Pancreas (tissue), 10 donors: ENCODE results near the gene ELF4. TPM values are rescaled to one million over a fixed set of nuclear protein-coding genes. Genes with fewer than 3 reads are reported as not detected.

Experiments used
- ATAC-seq, 4 donors: fragments of 200-7000 bp; cut with Tn5 transposase; one replicate each; pipeline versions ENCODE4 v1.8.0 to v1.9.1; 2020; ENCODE audit warnings: mild to moderate bottlenecking in 4 of 4, moderate library complexity in 4 of 4
- DNase-seq, 6 donors: peaks; one replicate each; pipeline ENCODE4 v3.0.0-alpha.2; 2020
- FAIRE-seq: peaks from 2 replicates; lab custom pipeline; 2012; peaks lifted over from hg19 to GRCh38; lab: Jason Lieb, UNC
- H3K27ac ChIP-seq, 4 donors: fragments of 200-600 bp; sonication (generic); 1 replicate in 3 of 4; 2 replicates in 1 of 4; pipeline versions ENCODE4 v1.5.0 to v1.8.0; 2020
- H3K27me3 ChIP-seq, 4 donors: fragments of 200-600 bp; one replicate each; pipeline ENCODE4 v1.8.0; 2021
- H3K36me3 ChIP-seq, 3 donors: fragments of 200-600 bp; sonication (generic) in 1 of 3; one replicate each; pipeline versions ENCODE4 v1.5.0 to v1.8.0; 2020 to 2021
- H3K4me1 ChIP-seq, 3 donors: fragments of 200-600 bp; one replicate each; pipeline ENCODE4 v1.8.0; 2021
- H3K4me3 ChIP-seq, 4 donors: fragments of 200-600 bp; sonication (generic) in 2 of 4; one replicate each; pipeline versions ENCODE4 v1.5.0 to v1.8.0; 2020 to 2021
- H3K9me3 ChIP-seq, 4 donors: fragments of 200-600 bp; one replicate each; pipeline ENCODE4 v1.8.0; 2021
- WGBS, 2 donors: extraction: QIAGEN DNeasy Blood & Tissue Kit; methylation state at CpG; one replicate each; pipeline ENCODE4 v1.1.7; 2013; 5-methylcytosine and 5-hydroxymethylcytosine counted together
- intact Hi-C, 3 donors: fragments of 100-400 bp; cut with DNase I; formaldehyde crosslinking; loops; one replicate each; pipeline versions ENCODE4 v1.11.1 to v1.14.2; 2022
- polyA plus RNA-seq, 2 donors: library from polyadenylated mRNA; stranded (reverse); fragments of 200-250 nt; gene quantifications; one replicate each; pipeline ENCODE4 v1.2.3, GENCODE V29; 2013
- total RNA-seq, 6 donors: library from RNA; stranded (reverse); fragmentation: NEBNext Ultra II Directional in 4 of 6; extraction: Animal tissue kit (Norgen Biotek cat#: 25700) in 4 of 6; gene quantifications; one replicate each; pipeline versions ENCODE4 v1.2.1 to v1.2.4, GENCODE V29; 2021 to 2023
- TF ChIP-seq, protein P1 (sequence below), 4 donors: fragments of 200-600 bp; sonication (generic) in 3 of 4; IDR thresholded peaks; one replicate each; pipeline versions ENCODE4 v1.5.0 to v1.8.0; 2021; ENCODE audit warnings: antibody characterized with exemption in 4 of 4
- donor health status: healthy with polysubstance abuse.
- donor health status: DM: no; HTN: no; CAD: no; lungs with moderate emphysema.
- donor health status: DM: no; HTN: no; CAD: no.
- donor health status: control.
- donor health status: control.
- donor health status: Bipolar disorder and iron deficiency.
- donor health status: DM: yes; HTN: yes; CAD: no.
- donor health status: DM: no; HTN: no; CAD: no.
- donor health status: DM: no; HTN: no; CAD: no.
- donor health status: DM: yes; HTN: yes; CAD: no.

Gene ELF4
- total and polyA plus RNA-seq, 8 donors = 1.1 to 4.6 (median 2.0) TPM

DNA sequence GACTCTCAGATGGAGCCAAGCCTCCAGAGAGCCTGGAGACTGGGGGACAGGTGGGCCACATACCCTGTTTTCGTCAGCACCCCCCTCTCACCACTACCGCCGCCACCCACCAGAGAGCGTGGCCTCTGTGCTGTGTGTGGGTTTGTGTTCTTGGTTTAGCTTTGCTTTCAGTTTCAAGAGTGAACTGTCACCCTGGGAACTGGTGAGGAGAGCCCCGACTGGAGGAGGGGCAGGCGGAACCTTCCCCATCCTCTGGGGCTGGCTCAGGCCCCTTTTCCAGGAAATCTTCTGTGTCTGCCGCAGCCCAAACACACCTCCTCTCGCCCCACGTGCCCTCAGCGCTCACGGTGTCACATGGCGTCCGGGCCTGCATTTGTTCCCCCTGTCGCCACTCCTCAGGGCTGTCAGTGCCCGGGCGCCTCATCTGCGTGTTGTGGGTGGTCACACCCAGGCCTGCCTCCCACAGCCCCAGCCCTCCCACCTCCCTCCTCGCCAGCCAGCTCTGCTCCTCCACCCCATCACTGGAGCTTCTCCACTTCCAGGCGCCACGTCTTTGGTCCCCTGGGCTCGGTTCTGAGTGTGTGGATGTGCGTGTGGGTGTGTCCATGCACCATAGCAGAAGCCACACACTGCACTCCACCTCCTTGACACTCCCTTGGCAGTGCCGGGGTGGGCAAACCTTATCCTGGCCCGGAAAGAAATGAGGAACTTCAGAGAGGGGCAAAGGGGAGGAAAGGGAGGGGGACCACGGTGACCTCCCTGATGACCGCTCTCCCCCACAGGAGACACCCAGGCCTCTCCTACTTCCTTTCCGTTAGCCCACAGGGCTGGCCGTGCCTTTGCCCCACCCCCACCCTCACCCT is 27.8 kb downstream of the ELF4 start:
- no peak for DNase-seq
- ATAC-seq = peak in 3 of 4 donors; percentile 45 to 72 (median 68)
- Histone ChIP-seq H3K27me3 (no peaks in the 10 kb centered on the region), H3K36me3 (no peaks in the 10 kb centered on the region), H3K27ac (no peak overlapping the region), H3K4me3 (no peak overlapping the region), H3K9me3 (no peaks in the 10 kb centered on the region), H3K4me1 (no peaks in the 10 kb centered on the region)
- 51 to 56% methylated on average over 28 of the region's 28 CpGs for WGBS, 2 donors
- intact Hi-C loops = loop anchor here (5.0 to 10.0 kb wide), 3 partner anchors 102 to 112 kb away; no protein-coding TSS in a partner anchor
- FAIRE-seq = no peak
- TF ChIP-seq, protein P1, sequence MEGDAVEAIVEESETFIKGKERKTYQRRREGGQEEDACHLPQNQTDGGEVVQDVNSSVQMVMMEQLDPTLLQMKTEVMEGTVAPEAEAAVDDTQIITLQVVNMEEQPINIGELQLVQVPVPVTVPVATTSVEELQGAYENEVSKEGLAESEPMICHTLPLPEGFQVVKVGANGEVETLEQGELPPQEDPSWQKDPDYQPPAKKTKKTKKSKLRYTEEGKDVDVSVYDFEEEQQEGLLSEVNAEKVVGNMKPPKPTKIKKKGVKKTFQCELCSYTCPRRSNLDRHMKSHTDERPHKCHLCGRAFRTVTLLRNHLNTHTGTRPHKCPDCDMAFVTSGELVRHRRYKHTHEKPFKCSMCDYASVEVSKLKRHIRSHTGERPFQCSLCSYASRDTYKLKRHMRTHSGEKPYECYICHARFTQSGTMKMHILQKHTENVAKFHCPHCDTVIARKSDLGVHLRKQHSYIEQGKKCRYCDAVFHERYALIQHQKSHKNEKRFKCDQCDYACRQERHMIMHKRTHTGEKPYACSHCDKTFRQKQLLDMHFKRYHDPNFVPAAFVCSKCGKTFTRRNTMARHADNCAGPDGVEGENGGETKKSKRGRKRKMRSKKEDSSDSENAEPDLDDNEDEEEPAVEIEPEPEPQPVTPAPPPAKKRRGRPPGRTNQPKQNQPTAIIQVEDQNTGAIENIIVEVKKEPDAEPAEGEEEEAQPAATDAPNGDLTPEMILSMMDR (IDR thresholded peaks at IDR 0.05) = no peak

- 69 to 71% methylated on average over 12 of the region's 12 CpGs for WGBS, 2 donors
- DNase-seq = no peak
- H3K36me3 ChIP-seq = no peaks in the 10 kb centered on the region
- TF ChIP-seq, protein P1 (IDR thresholded peaks at IDR 0.05) = no peak
- H3K27me3 ChIP-seq = no peaks in the 10 kb centered on the region
- no peak for FAIRE-seq
- no peak for ATAC-seq
- H3K9me3 ChIP-seq = no peaks in the 10 kb centered on the region
- intact Hi-C loops = loop anchor here (5.0 to 10.0 kb wide), 3 partner anchors 103 to 113 kb away; no protein-coding TSS in a partner anchor
- no peak overlapping the region for H3K4me3 ChIP-seq
- H3K27ac ChIP-seq = no peak overlapping the region
- H3K4me1 ChIP-seq = no peaks in the 10 kb centered on the region
Observed at GRCh38 chrX:130081421-130082045, 28.8 kb downstream of the ELF4 start.

- Histone ChIP-seq H3K4me3 (no peak overlapping the region), H3K4me1 (no peaks in the 10 kb centered on the region), H3K27me3 (no peaks in the 10 kb centered on the region), H3K27ac (no peak overlapping the region), H3K9me3 (no peaks in the 10 kb centered on the region), H3K36me3 (no peaks in the 10 kb centered on the region)
- intact Hi-C loops = loop anchor here (5.0 to 10.0 kb wide), 3 partner anchors 104 to 114 kb away; no protein-coding TSS in a partner anchor
- TF ChIP-seq, protein P1 (IDR thresholded peaks at IDR 0.05) = no peak
- no peak for FAIRE-seq
- no peak for DNase-seq
- no peak for ATAC-seq
- 73 to 80% methylated on average over 7 of the region's 7 CpGs for WGBS, 2 donors
Observed at GRCh38 chrX:130080791-130081367, 29.4 kb downstream of the ELF4 start.

GRCh38 chrX:130079824-130080406 is 30.4 kb downstream of the ELF4 start:
- no peak for FAIRE-seq

More at GRCh38 chrX:130079824-130080406, 30.4 kb downstream of the ELF4 start:
- H3K36me3 ChIP-seq = no peaks in the 10 kb centered on the region
- H3K4me3 ChIP-seq = no peak overlapping the region
- peak; percentile 77 to 84 (median 80) for ATAC-seq
- no peak overlapping the region for H3K27ac ChIP-seq
- peak in 3 of 6 donors; percentile 25 to 60 (median 44) for DNase-seq
- intact Hi-C loops = loop anchor here (5.0 to 10.0 kb wide), 3 partner anchors 105 to 115 kb away; no protein-coding TSS in a partner anchor
- no peaks in the 10 kb centered on the region for H3K27me3 ChIP-seq
- no peaks in the 10 kb centered on the region for H3K9me3 ChIP-seq
- 32 to 33% methylated on average over 9 of the region's 9 CpGs for WGBS, 2 donors
- no peaks in the 10 kb centered on the region for H3K4me1 ChIP-seq
- TF ChIP-seq, protein P1 (IDR thresholded peaks at IDR 0.05) = peak; percentile 62 to 76 (median 68)
